ENCODE results near the gene TEX11. TPM values are rescaled to one million over a fixed set of nuclear protein-coding genes. Genes with fewer than 3 reads are reported as not detected.

The TEX11 gene
- polyA plus RNA-seq, 1 donor (not counting 4 experiments of a cell fraction or from before 2014, with no cell fraction given): not detected

DNA sequence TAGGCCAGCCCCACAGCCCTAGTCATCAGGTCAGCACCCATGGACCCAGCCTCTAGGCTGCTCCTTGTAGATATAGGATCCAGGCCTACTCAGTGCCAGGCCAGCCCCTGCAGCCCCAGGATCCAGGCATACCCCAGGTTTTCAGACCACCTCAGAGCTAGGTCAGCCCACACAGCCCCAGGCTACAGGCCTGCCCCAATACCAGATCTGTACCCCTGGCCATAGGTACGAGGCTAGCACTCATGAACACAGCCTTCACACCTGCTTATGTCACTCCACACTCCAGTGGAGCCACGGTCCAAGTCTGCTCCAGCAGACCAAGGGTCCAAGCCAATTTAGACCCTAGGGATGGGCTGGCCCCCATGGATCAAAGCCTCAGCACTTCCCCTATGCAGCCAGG is 272.8 kb downstream of the TEX11 start:
- TF ChIP-seq EZH2 (IDR thresholded peaks at IDR 0.05; ENCODE audit: low read length): no peak
- TF ChIP-seq, protein P1, sequence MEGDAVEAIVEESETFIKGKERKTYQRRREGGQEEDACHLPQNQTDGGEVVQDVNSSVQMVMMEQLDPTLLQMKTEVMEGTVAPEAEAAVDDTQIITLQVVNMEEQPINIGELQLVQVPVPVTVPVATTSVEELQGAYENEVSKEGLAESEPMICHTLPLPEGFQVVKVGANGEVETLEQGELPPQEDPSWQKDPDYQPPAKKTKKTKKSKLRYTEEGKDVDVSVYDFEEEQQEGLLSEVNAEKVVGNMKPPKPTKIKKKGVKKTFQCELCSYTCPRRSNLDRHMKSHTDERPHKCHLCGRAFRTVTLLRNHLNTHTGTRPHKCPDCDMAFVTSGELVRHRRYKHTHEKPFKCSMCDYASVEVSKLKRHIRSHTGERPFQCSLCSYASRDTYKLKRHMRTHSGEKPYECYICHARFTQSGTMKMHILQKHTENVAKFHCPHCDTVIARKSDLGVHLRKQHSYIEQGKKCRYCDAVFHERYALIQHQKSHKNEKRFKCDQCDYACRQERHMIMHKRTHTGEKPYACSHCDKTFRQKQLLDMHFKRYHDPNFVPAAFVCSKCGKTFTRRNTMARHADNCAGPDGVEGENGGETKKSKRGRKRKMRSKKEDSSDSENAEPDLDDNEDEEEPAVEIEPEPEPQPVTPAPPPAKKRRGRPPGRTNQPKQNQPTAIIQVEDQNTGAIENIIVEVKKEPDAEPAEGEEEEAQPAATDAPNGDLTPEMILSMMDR (optimal IDR thresholded peaks at IDR 0.05 in 1 of 3, IDR thresholded peaks at IDR 0.05 in 1 of 3, conservative IDR thresholded peaks at IDR 0.05 in 1 of 3; ENCODE audit: extremely low read depth in 1 of 3, insufficient read depth in 2 of 3, low read length in 3 of 3): no peak
- H3K36me3 ChIP-seq (ENCODE audit: control insufficient read depth in 2 of 2, extremely low read depth in 1 of 2, insufficient read depth in 2 of 2, low read length in 2 of 2): no peaks in the 10 kb centered on the region
- no peaks in the 10 kb centered on the region for H3K9me3 ChIP-seq (ENCODE audit: control insufficient read depth, low read depth, low read length)
- H4K20me1 ChIP-seq (ENCODE audit: control insufficient read depth, extremely low read depth, insufficient read depth, low read length): no peaks in the 10 kb centered on the region
- no peak overlapping the region for H3K9ac ChIP-seq (ENCODE audit: control insufficient read depth, extremely low read depth, insufficient read depth, low read length)
- no peak overlapping the region for H3K27ac ChIP-seq (ENCODE audit: control insufficient read depth, insufficient read depth, low read length)
- no peaks in the 10 kb centered on the region for H3K4me1 ChIP-seq (ENCODE audit: control insufficient read depth, extremely low read depth, insufficient read depth, low read length)
- FAIRE-seq: no peak
- H3K27me3 ChIP-seq (ENCODE audit: control insufficient read depth, extremely low read depth, insufficient read depth, low read length): no peaks in the 10 kb centered on the region
- no peak overlapping the region for H2AFZ ChIP-seq (ENCODE audit: control insufficient read depth, low read length)
- H3K9me1 ChIP-seq (ENCODE audit: control insufficient read depth, extremely low read depth, insufficient read depth, low read length): no peaks in the 10 kb centered on the region
- H3K79me2 ChIP-seq (ENCODE audit: control insufficient read depth, insufficient read depth, low read length): no peaks in the 10 kb centered on the region
- H3K4me2 ChIP-seq (ENCODE audit: control insufficient read depth, extremely low read depth, insufficient read depth, low read depth, low read length): no peak overlapping the region
- dilution Hi-C loops (cut with MboI; ENCODE audit: extremely low pct_ligation_motif_present, low sequenced_read_pairs): no loop called here
- no peak overlapping the region for H3K4me3 ChIP-seq (ENCODE audit: control insufficient read depth in 2 of 3, extremely low read depth in 1 of 3, insufficient read depth in 2 of 3, low read depth in 1 of 3, low read length in 3 of 3)
- DNase-seq (ENCODE audit: low read depth, low spot score): no peak

DNA sequence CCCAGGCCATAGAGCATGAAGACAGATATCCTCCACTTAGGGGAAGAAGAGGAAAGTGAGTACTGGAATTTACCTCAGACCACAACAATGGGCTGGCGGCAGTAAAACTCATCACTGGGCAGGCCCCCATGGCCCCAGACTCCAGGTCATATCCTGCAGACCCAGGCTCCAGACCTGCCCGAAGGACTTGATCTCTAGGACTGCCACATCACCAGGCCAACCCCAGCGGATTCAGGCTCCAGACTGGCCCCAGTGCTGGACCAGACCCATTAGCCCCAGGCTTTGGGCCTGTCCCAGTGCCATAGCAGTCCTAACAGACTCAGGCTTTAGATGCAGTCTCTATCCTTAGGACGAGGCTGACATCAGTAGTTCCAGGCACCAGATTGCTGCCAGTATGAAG is 273.3 kb downstream of the TEX11 start:
- H2AFZ ChIP-seq (ENCODE audit: control insufficient read depth, low read length): no peak overlapping the region
- H3K79me2 ChIP-seq (ENCODE audit: control insufficient read depth, insufficient read depth, low read length): no peaks in the 10 kb centered on the region
- H3K4me2 ChIP-seq (ENCODE audit: control insufficient read depth, extremely low read depth, insufficient read depth, low read depth, low read length): no peak overlapping the region
- H3K4me1 ChIP-seq (ENCODE audit: control insufficient read depth, extremely low read depth, insufficient read depth, low read length): no peaks in the 10 kb centered on the region
- no peak overlapping the region for H3K9ac ChIP-seq (ENCODE audit: control insufficient read depth, extremely low read depth, insufficient read depth, low read length)
- H3K9me3 ChIP-seq (ENCODE audit: control insufficient read depth, low read depth, low read length): no peaks in the 10 kb centered on the region
- H3K36me3 ChIP-seq (ENCODE audit: control insufficient read depth in 2 of 2, extremely low read depth in 1 of 2, insufficient read depth in 2 of 2, low read length in 2 of 2): no peaks in the 10 kb centered on the region
- no peak for TF ChIP-seq EZH2 (IDR thresholded peaks at IDR 0.05; ENCODE audit: low read length)
- TF ChIP-seq, protein P1 (optimal IDR thresholded peaks at IDR 0.05 in 1 of 3, IDR thresholded peaks at IDR 0.05 in 1 of 3, conservative IDR thresholded peaks at IDR 0.05 in 1 of 3; ENCODE audit: extremely low read depth in 1 of 3, insufficient read depth in 2 of 3, low read length in 3 of 3): no peak
- H3K4me3 ChIP-seq (ENCODE audit: control insufficient read depth in 2 of 3, extremely low read depth in 1 of 3, insufficient read depth in 2 of 3, low read depth in 1 of 3, low read length in 3 of 3): no peak overlapping the region
- H3K27ac ChIP-seq (ENCODE audit: control insufficient read depth, insufficient read depth, low read length): no peak overlapping the region
- no peaks in the 10 kb centered on the region for H3K9me1 ChIP-seq (ENCODE audit: control insufficient read depth, extremely low read depth, insufficient read depth, low read length)
- H4K20me1 ChIP-seq (ENCODE audit: control insufficient read depth, extremely low read depth, insufficient read depth, low read length): no peaks in the 10 kb centered on the region
- FAIRE-seq (no peak), DNase-seq (ENCODE audit: low read depth, low spot score) (no peak)
- dilution Hi-C loops (cut with MboI; ENCODE audit: extremely low pct_ligation_motif_present, low sequenced_read_pairs): no loop called here
- no peaks in the 10 kb centered on the region for H3K27me3 ChIP-seq (ENCODE audit: control insufficient read depth, extremely low read depth, insufficient read depth, low read length)
